Measurements from ENCODE around the gene TGFA.

Gene TGFA

GRCh38 chr2:70553584-70554337, at the start of gene TGFA:
Gene TGFA, minus strand, starts transcription at chr2:70553826. Its CDS starts 59 bp downstream, at chr2:70553767.
- DNase-seq = peak; percentile 80

GRCh38 chr2:70603066-70603465, 49.4 kb upstream of the TGFA start:
- no peak for DNase-seq

GRCh38 chr2:70598197-70598596, 44.6 kb upstream of the TGFA start:
- DNase-seq = no peak

GRCh38 chr2:70596739-70597138, 43.1 kb upstream of the TGFA start:
- no peak for DNase-seq

- no peak for DNase-seq
Observed at GRCh38 chr2:70596293-70596692, 42.7 kb upstream of the TGFA start.

GRCh38 chr2:70583091-70583490, 29.5 kb upstream of the TGFA start:
- no peak for DNase-seq

- DNase-seq = no peak
Observed at GRCh38 chr2:70580352-70580751, 26.7 kb upstream of the TGFA start.

GRCh38 chr2:70574618-70575017, 21.0 kb upstream of the TGFA start:
- DNase-seq = no peak

- DNase-seq = no peak
Observed at GRCh38 chr2:70574109-70574508, 20.5 kb upstream of the TGFA start.

GRCh38 chr2:70570041-70570661, 16.5 kb upstream of the TGFA start:
- no peak for DNase-seq

- DNase-seq = no peak
Observed at GRCh38 chr2:70569559-70569958, 15.9 kb upstream of the TGFA start.

GRCh38 chr2:70566906-70567305, 13.3 kb upstream of the TGFA start:
- DNase-seq = no peak

- DNase-seq = no peak
Observed at GRCh38 chr2:70566464-70566863, 12.8 kb upstream of the TGFA start.

- no peak for DNase-seq
Observed at GRCh38 chr2:70565039-70565731, 11.6 kb upstream of the TGFA start.

GRCh38 chr2:70561893-70562292, 8.3 kb upstream of the TGFA start:
- DNase-seq = no peak

GRCh38 chr2:70560442-70560841, 6.8 kb upstream of the TGFA start:
- DNase-seq = no peak

GRCh38 chr2:70560040-70560439, 6.4 kb upstream of the TGFA start:
- DNase-seq = no peak

- DNase-seq = no peak
Observed at GRCh38 chr2:70558195-70558808, 4.7 kb upstream of the TGFA start.

GRCh38 chr2:70557171-70557838, 3.7 kb upstream of the TGFA start:
- DNase-seq = no peak

GRCh38 chr2:70556608-70557007, 3.0 kb upstream of the TGFA start:
- no peak for DNase-seq

- no peak for DNase-seq
Observed at GRCh38 chr2:70554338-70554892, 789 bp upstream of the TGFA start.

- peak; percentile 48 for DNase-seq
Observed at GRCh38 chr2:70553334-70553583, 367 bp downstream of the TGFA start.

Data from stimulated activated CD4-positive, alpha-beta T cell treated with anti-CD3 and anti-CD28 coated beads, Interleukin-15, amount 100 ng/mL, for 24 hours (primary cell).